Activated naive CD4-positive, alpha-beta T cell treated with anti-CD3 and anti-CD28 coated beads, Interleukin-2, amount 50 U/mL, for 16 hours (primary cell): ENCODE results near the gene PXDN.

Source experiments
- DNase-seq: peaks from one replicate; pipeline ENCODE4 v3.0.0-alpha.2; 2020

PXDN gene

GRCh38 chr2:1591978-1592907 is 152.1 kb downstream of the PXDN start:
- DNase-seq = no peak

- no peak for DNase-seq
Measured at GRCh38 chr2:1591461-1591770, 152.9 kb downstream of the PXDN start.

- no peak for DNase-seq
Measured at GRCh38 chr2:1590596-1591460, 153.5 kb downstream of the PXDN start.

- DNase-seq = no peak
Measured at GRCh38 chr2:1588978-1589621, 155.2 kb downstream of the PXDN start.

- no peak for DNase-seq
Measured at GRCh38 chr2:1588051-1588977, 156.0 kb downstream of the PXDN start.

GRCh38 chr2:1586923-1587840 is 157.1 kb downstream of the PXDN start:
- DNase-seq = no peak

- no peak for DNase-seq
Measured at GRCh38 chr2:1586251-1586922, 157.9 kb downstream of the PXDN start.

GRCh38 chr2:1585635-1586034 is 158.7 kb downstream of the PXDN start:
- DNase-seq = no peak

- DNase-seq = no peak
Measured at GRCh38 chr2:1584691-1585485, 159.4 kb downstream of the PXDN start.

GRCh38 chr2:1584051-1584531 is 160.2 kb downstream of the PXDN start:
- DNase-seq = no peak

- DNase-seq = no peak
Measured at GRCh38 chr2:1582891-1583341, 161.4 kb downstream of the PXDN start.

GRCh38 chr2:1581965-1582625 is 162.2 kb downstream of the PXDN start:
- DNase-seq = no peak
